IMR-90 (cell line): ENCODE results near the gene ATG101.

Experiments used
- CEBPB ChIP-seq: IDR thresholded peaks from 2 replicates; pipeline ENCODE4 v1.6.1; 2012; ENCODE audit warnings: low read depth, low read length, improper control_type of control experiment
- ELK1 ChIP-seq: fragments of 150-350 bp; IDR thresholded peaks from 2 replicates; pipeline ENCODE4 v1.6.1; 2016; ENCODE audit warnings: low read depth, mild to moderate bottlenecking, low read length, moderate library complexity, borderline replicate concordance
- MAFK ChIP-seq: IDR thresholded peaks from 2 replicates; pipeline ENCODE4 v1.6.1; 2012; ENCODE audit warnings: low read depth, low read length, improper control_type of control experiment
- MAZ ChIP-seq: IDR thresholded peaks from 2 replicates; pipeline ENCODE4 v1.6.1; 2012; ENCODE audit warnings: low read depth, mild to moderate bottlenecking, low read length, improper control_type of control experiment, moderate library complexity, borderline replicate concordance
- MXI1 ChIP-seq: IDR thresholded peaks from 2 replicates; pipeline ENCODE4 v1.6.1; 2012; ENCODE audit warnings: low read depth, mild to moderate bottlenecking, low read length, moderate library complexity, borderline replicate concordance
- POLR2A ChIP-seq: IDR thresholded peaks from 2 replicates; pipeline ENCODE4 v1.6.1; 2012; ENCODE audit warnings: mild to moderate bottlenecking, low read depth, low read length
- RAD21 ChIP-seq: IDR thresholded peaks from 2 replicates; pipeline ENCODE4 v1.6.1; 2012; ENCODE audit warnings: low read length, improper control_type of control experiment
- RCOR1 ChIP-seq: IDR thresholded peaks from 2 replicates; pipeline ENCODE4 v1.6.1; 2012; ENCODE audit warnings: mild to moderate bottlenecking, low read length, improper control_type of control experiment; ENCODE audit not compliant: insufficient replicate concordance
- SMC3 ChIP-seq: fragments of 150-350 bp; IDR thresholded peaks from 2 replicates; pipeline ENCODE4 v1.6.1; 2016; ENCODE audit warnings: low read depth, mild to moderate bottlenecking, antibody characterized with exemption, low read length, moderate library complexity
- USF2 ChIP-seq: fragments of 150-350 bp; IDR thresholded peaks from 2 replicates; pipeline ENCODE4 v1.6.1; 2017; ENCODE audit warnings: mild to moderate bottlenecking, antibody characterized with exemption, low read length, low read depth
- TF ChIP-seq, protein P1 (sequence below): conservative IDR thresholded peaks from 2 replicates; pipeline ENCODE4 v1.5.1; 2012; ENCODE audit warnings: mild to moderate bottlenecking, low read depth, low read length, improper control_type of control experiment

DNA sequence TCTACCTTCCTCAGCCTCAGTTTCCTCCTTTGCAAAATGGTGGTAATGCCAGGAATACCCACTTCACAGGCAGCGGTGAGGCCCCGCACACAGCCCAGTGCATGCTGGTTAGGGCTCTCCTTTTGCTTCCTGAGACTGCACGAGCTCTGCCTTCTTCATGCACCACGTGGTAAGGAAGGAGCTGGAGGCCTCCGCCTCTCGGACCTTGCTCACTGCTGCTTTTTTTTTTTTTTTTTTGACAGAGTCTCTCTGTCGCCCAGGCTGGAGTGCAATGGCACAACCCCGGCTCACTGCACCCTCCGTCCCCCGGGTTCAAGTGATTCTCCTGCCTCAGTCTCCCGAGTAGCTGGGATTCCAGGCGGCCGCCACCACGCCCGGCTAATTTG, 44.9 kb upstream of the ATG101 start:
- TF ChIP-seq, protein P1, sequence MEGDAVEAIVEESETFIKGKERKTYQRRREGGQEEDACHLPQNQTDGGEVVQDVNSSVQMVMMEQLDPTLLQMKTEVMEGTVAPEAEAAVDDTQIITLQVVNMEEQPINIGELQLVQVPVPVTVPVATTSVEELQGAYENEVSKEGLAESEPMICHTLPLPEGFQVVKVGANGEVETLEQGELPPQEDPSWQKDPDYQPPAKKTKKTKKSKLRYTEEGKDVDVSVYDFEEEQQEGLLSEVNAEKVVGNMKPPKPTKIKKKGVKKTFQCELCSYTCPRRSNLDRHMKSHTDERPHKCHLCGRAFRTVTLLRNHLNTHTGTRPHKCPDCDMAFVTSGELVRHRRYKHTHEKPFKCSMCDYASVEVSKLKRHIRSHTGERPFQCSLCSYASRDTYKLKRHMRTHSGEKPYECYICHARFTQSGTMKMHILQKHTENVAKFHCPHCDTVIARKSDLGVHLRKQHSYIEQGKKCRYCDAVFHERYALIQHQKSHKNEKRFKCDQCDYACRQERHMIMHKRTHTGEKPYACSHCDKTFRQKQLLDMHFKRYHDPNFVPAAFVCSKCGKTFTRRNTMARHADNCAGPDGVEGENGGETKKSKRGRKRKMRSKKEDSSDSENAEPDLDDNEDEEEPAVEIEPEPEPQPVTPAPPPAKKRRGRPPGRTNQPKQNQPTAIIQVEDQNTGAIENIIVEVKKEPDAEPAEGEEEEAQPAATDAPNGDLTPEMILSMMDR, result no peak
- TF ChIP-seq ELK1 (no peak), USF2 (no peak), POLR2A (no peak), MAFK (no peak), RCOR1 (no peak), MXI1 (no peak), RAD21 (no peak), CEBPB (no peak), MAZ (no peak), SMC3 (no peak)
